COLO668 (cell line): ENCODE measurements around the gene RUBCNL.

ENCODE experiments used
- DNase-seq: peaks from one replicate; lab custom pipeline; 2025; ENCODE audit not compliant: unreplicated experiment; lab: John Stamatoyannopoulos, UW

The RUBCNL gene

GRCh38 chr13:46311217-46311616 is 75.8 kb downstream of the RUBCNL start:
- no peak for DNase-seq

- DNase-seq: no peak
Measured at GRCh38 chr13:46310066-46310465, 77.0 kb downstream of the RUBCNL start.

GRCh38 chr13:46307554-46307953 is 79.5 kb downstream of the RUBCNL start:
- DNase-seq: no peak

- no peak for DNase-seq
Measured at GRCh38 chr13:46304546-46304945, 82.5 kb downstream of the RUBCNL start.

- no peak for DNase-seq
Measured at GRCh38 chr13:46303742-46304385, 83.2 kb downstream of the RUBCNL start.

GRCh38 chr13:46297361-46297811 is 89.7 kb downstream of the RUBCNL start:
- DNase-seq: no peak

- DNase-seq: no peak
Measured at GRCh38 chr13:46296921-46297320, 90.1 kb downstream of the RUBCNL start.

- no peak for DNase-seq
Measured at GRCh38 chr13:46296115-46296822, 90.8 kb downstream of the RUBCNL start.

GRCh38 chr13:46295491-46296114 is 91.4 kb downstream of the RUBCNL start:
- DNase-seq: no peak

- DNase-seq: no peak
Measured at GRCh38 chr13:46293436-46293835, 93.6 kb downstream of the RUBCNL start.
